Camera-type eye (tissue), 1 donor: ENCODE measurements around the gene C9. TPM values are rescaled to one million over a fixed set of nuclear protein-coding genes. Genes with fewer than 3 reads are reported as not detected.

Experiments
- total RNA-seq: library from RNA; depleted of rRNA; stranded (reverse); fragments of >200 nt; gene quantifications from one replicate; pipeline ENCODE4 v1.2.3, GENCODE V29; 2014

The C9 gene
- total RNA-seq: not detected

GRCh38 chr5:39364367-39364766 lies at the start of gene C9:
Gene C9 (minus strand): TSS chr5:39364495. CDS start chr5:39364464, 31 bp downstream.

Other genes starting within 250 kb of the C9 start
- gene FYB1, start 144.9 kb downstream of the C9 start, total RNA-seq: 6.3 TPM
- gene DAB2, start 60.5 kb upstream of the C9 start, total RNA-seq: 79.9 TPM